Panc1 (cell line): ENCODE measurements around the gene PFDN4.

ENCODE experiments used
- POLR2AphosphoS5 ChIP-seq: IDR thresholded peaks from 2 replicates; pipeline ENCODE4 v1.6.1; 2012; ENCODE audit warnings: mild to moderate bottlenecking, low read depth, low read length, moderate library complexity
- SIN3A ChIP-seq: IDR thresholded peaks from 2 replicates; pipeline ENCODE4 v1.6.1; 2012; ENCODE audit warnings: low read depth, mild to moderate bottlenecking, low read length, moderate library complexity, borderline replicate concordance; ENCODE audit not compliant: insufficient read depth
- TF ChIP-seq, protein P1 (sequence below): fragments of 450-650 bp; IDR thresholded peaks from 2 replicates; pipeline ENCODE4 v1.5.1; 2017; ENCODE audit warnings: mild to moderate bottlenecking

DNA sequence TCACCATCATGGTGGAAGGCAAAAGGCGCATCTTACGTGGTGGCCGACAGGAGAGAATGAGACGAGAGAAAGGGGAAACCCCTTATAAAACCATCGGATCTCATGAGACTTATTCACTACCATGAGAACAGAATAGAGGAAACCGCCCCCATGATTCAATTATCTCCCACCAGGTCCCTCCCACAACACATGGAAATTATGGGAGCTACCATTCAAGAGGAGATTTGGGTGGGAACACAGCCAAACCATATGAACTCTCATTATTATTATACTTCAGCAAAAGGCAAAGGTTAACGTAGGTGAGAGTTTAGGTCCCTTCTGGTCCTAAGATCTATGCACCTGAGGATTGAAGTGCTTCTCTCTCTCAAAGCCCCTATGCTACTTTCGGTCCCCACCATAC, 2.4 kb upstream of the PFDN4 start:
- TF ChIP-seq, protein P1, sequence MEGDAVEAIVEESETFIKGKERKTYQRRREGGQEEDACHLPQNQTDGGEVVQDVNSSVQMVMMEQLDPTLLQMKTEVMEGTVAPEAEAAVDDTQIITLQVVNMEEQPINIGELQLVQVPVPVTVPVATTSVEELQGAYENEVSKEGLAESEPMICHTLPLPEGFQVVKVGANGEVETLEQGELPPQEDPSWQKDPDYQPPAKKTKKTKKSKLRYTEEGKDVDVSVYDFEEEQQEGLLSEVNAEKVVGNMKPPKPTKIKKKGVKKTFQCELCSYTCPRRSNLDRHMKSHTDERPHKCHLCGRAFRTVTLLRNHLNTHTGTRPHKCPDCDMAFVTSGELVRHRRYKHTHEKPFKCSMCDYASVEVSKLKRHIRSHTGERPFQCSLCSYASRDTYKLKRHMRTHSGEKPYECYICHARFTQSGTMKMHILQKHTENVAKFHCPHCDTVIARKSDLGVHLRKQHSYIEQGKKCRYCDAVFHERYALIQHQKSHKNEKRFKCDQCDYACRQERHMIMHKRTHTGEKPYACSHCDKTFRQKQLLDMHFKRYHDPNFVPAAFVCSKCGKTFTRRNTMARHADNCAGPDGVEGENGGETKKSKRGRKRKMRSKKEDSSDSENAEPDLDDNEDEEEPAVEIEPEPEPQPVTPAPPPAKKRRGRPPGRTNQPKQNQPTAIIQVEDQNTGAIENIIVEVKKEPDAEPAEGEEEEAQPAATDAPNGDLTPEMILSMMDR: no peak
- no peak for TF ChIP-seq POLR2AphosphoS5
- no peak for TF ChIP-seq SIN3A
